Measurements from ENCODE around the gene MAP3K7CL. TPM values are rescaled to one million over a fixed set of nuclear protein-coding genes. Genes with fewer than 3 reads are reported as not detected.

Gene MAP3K7CL
- total RNA-seq, 1 experiment from 2014 or later, result 5.3 TPM

- no peak for DNase-seq (ENCODE audit: low read depth in 1 of 2, low spot score in 2 of 2)
- no peaks in the 10 kb centered on the region for H3K27me3 ChIP-seq (replicated peaks)
- no peak overlapping the region for H3K4me3 ChIP-seq
- no peaks in the 10 kb centered on the region for H3K36me3 ChIP-seq
- H3K9me3 ChIP-seq (replicated peaks), result no peaks in the 10 kb centered on the region
- peaks cover 38% of the 10 kb centered on the region for H3K4me1 ChIP-seq (replicated peaks)
- H3K27ac ChIP-seq, result no peak overlapping the region
Observed at GRCh38 chr21:29185172-29185571, 54.7 kb downstream of the MAP3K7CL start.

GRCh38 chr21:29185633-29186032 lies 55.2 kb downstream of the MAP3K7CL start:
- Histone ChIP-seq H3K4me1 (replicated peaks) (peaks cover 38% of the 10 kb centered on the region), H3K9me3 (replicated peaks) (no peaks in the 10 kb centered on the region), H3K27ac (no peak overlapping the region)

GRCh38 chr21:29186246-29186645 lies 55.8 kb downstream of the MAP3K7CL start:
- Histone ChIP-seq H3K36me3 (no peaks in the 10 kb centered on the region), H3K4me1 (replicated peaks) (peaks cover 37% of the 10 kb centered on the region), H3K9me3 (replicated peaks) (no peaks in the 10 kb centered on the region), H3K27me3 (replicated peaks) (no peaks in the 10 kb centered on the region), H3K27ac (no peak overlapping the region), H3K4me3 (no peak overlapping the region)
- DNase-seq (ENCODE audit: low read depth in 1 of 2, low spot score in 2 of 2), result no peak

More at GRCh38 chr21:29185633-29186032, 55.2 kb downstream of the MAP3K7CL start:
- DNase-seq (ENCODE audit: low read depth in 1 of 2, low spot score in 2 of 2), result no peak
- Histone ChIP-seq H3K36me3 (no peaks in the 10 kb centered on the region), H3K27me3 (replicated peaks) (no peaks in the 10 kb centered on the region), H3K4me3 (no peak overlapping the region)

GRCh38 chr21:29187944-29188343 lies 57.5 kb downstream of the MAP3K7CL start:
- no peaks in the 10 kb centered on the region for H3K36me3 ChIP-seq
- no peaks in the 10 kb centered on the region for H3K9me3 ChIP-seq (replicated peaks)
- DNase-seq (ENCODE audit: low read depth in 1 of 2, low spot score in 2 of 2), result no peak
- no peak overlapping the region for H3K27ac ChIP-seq
- H3K4me3 ChIP-seq, result no peak overlapping the region
- H3K27me3 ChIP-seq (replicated peaks), result no peaks in the 10 kb centered on the region
- H3K4me1 ChIP-seq (replicated peaks), result peaks cover 25% of the 10 kb centered on the region

- DNase-seq (ENCODE audit: low read depth in 1 of 2, low spot score in 2 of 2), result no peak
- Histone ChIP-seq H3K36me3 (no peaks in the 10 kb centered on the region), H3K4me3 (no peak overlapping the region), H3K4me1 (replicated peaks) (peaks cover 14% of the 10 kb centered on the region), H3K9me3 (replicated peaks) (no peaks in the 10 kb centered on the region), H3K27me3 (replicated peaks) (no peaks in the 10 kb centered on the region), H3K27ac (no peak overlapping the region)
Observed at GRCh38 chr21:29189353-29189752, 58.9 kb downstream of the MAP3K7CL start.

GRCh38 chr21:29190923-29191331 lies 60.5 kb downstream of the MAP3K7CL start:
- Histone ChIP-seq H3K27ac (no peak overlapping the region), H3K36me3 (no peaks in the 10 kb centered on the region), H3K9me3 (replicated peaks) (no peaks in the 10 kb centered on the region), H3K4me3 (no peak overlapping the region), H3K4me1 (replicated peaks) (peaks cover 29% of the 10 kb centered on the region), H3K27me3 (replicated peaks) (no peaks in the 10 kb centered on the region)
- no peak for DNase-seq (ENCODE audit: low read depth in 1 of 2, low spot score in 2 of 2)

- no peak overlapping the region for H3K27ac ChIP-seq
- no peaks in the 10 kb centered on the region for H3K9me3 ChIP-seq (replicated peaks)
- H3K4me3 ChIP-seq, result no peak overlapping the region
- H3K4me1 ChIP-seq (replicated peaks), result peaks cover 37% of the 10 kb centered on the region
- DNase-seq (ENCODE audit: low read depth in 1 of 2, low spot score in 2 of 2), result no peak
- H3K27me3 ChIP-seq (replicated peaks), result no peaks in the 10 kb centered on the region
- H3K36me3 ChIP-seq, result no peaks in the 10 kb centered on the region
Observed at GRCh38 chr21:29193072-29193471, 62.6 kb downstream of the MAP3K7CL start.

- no peaks in the 10 kb centered on the region for H3K9me3 ChIP-seq (replicated peaks)
- H3K4me1 ChIP-seq (replicated peaks), result peaks cover 33% of the 10 kb centered on the region
- H3K4me3 ChIP-seq, result no peak overlapping the region
- no peaks in the 10 kb centered on the region for H3K36me3 ChIP-seq
- H3K27me3 ChIP-seq (replicated peaks), result no peaks in the 10 kb centered on the region
- no peak overlapping the region for H3K27ac ChIP-seq
- DNase-seq (ENCODE audit: low read depth in 1 of 2, low spot score in 2 of 2), result no peak
Observed at GRCh38 chr21:29193901-29194300, 63.5 kb downstream of the MAP3K7CL start.

GRCh38 chr21:29194342-29194741 lies 63.9 kb downstream of the MAP3K7CL start:
- H3K27ac ChIP-seq, result no peak overlapping the region
- no peak overlapping the region for H3K4me3 ChIP-seq
- H3K36me3 ChIP-seq, result no peaks in the 10 kb centered on the region
- DNase-seq (ENCODE audit: low read depth in 1 of 2, low spot score in 2 of 2), result no peak
- no peaks in the 10 kb centered on the region for H3K9me3 ChIP-seq (replicated peaks)
- H3K27me3 ChIP-seq (replicated peaks), result no peaks in the 10 kb centered on the region
- peaks cover 28% of the 10 kb centered on the region for H3K4me1 ChIP-seq (replicated peaks)

- peaks cover 28% of the 10 kb centered on the region for H3K4me1 ChIP-seq (replicated peaks)
- no peaks in the 10 kb centered on the region for H3K9me3 ChIP-seq (replicated peaks)
- H3K27ac ChIP-seq, result peak overlapping the region; percentile 92
- H3K4me3 ChIP-seq, result no peak overlapping the region
- peak in 1 of 2 experiments; percentile 22 for DNase-seq (ENCODE audit: low read depth in 1 of 2, low spot score in 2 of 2)
- no peaks in the 10 kb centered on the region for H3K36me3 ChIP-seq
- no peaks in the 10 kb centered on the region for H3K27me3 ChIP-seq (replicated peaks)
Observed at GRCh38 chr21:29194847-29195246, 64.4 kb downstream of the MAP3K7CL start.

GRCh38 chr21:29195981-29196669 lies 65.7 kb downstream of the MAP3K7CL start:
- no peaks in the 10 kb centered on the region for H3K36me3 ChIP-seq
- H3K9me3 ChIP-seq (replicated peaks), result 0 out of 2 replicates have a peak, but pooled peaks cover 4% of the 10 kb centered on the region
- peak overlapping the region; percentile 92 for H3K27ac ChIP-seq
- H3K4me3 ChIP-seq, result peak overlapping the region; percentile 27
- DNase-seq (ENCODE audit: low read depth in 1 of 2, low spot score in 2 of 2), result peak; percentile 88 to 94
- no peaks in the 10 kb centered on the region for H3K27me3 ChIP-seq (replicated peaks)
- peaks cover 28% of the 10 kb centered on the region for H3K4me1 ChIP-seq (replicated peaks)

GRCh38 chr21:29196670-29197191 lies 66.3 kb downstream of the MAP3K7CL start:
- Histone ChIP-seq H3K9me3 (replicated peaks) (0 out of 2 replicates have a peak, but pooled peaks cover 4% of the 10 kb centered on the region), H3K4me3 (peak overlapping the region; percentile 27), H3K36me3 (no peaks in the 10 kb centered on the region), H3K4me1 (replicated peaks) (peaks cover 28% of the 10 kb centered on the region), H3K27me3 (replicated peaks) (no peaks in the 10 kb centered on the region), H3K27ac (peak overlapping the region; percentile 92)
- no peak for DNase-seq (ENCODE audit: low read depth in 1 of 2, low spot score in 2 of 2)

GRCh38 chr21:29201186-29201585 lies 70.7 kb downstream of the MAP3K7CL start:
- no peaks in the 10 kb centered on the region for H3K27me3 ChIP-seq (replicated peaks)
- H3K4me3 ChIP-seq, result no peak overlapping the region
- peaks cover 9% of the 10 kb centered on the region for H3K4me1 ChIP-seq (replicated peaks)
- no peak for DNase-seq (ENCODE audit: low read depth in 1 of 2, low spot score in 2 of 2)
- H3K27ac ChIP-seq, result no peak overlapping the region
- H3K36me3 ChIP-seq, result no peaks in the 10 kb centered on the region
- 0 out of 2 replicates have a peak, but pooled peaks cover 4% of the 10 kb centered on the region for H3K9me3 ChIP-seq (replicated peaks)

GRCh38 chr21:29205009-29205408 lies 74.6 kb downstream of the MAP3K7CL start:
- Histone ChIP-seq H3K27ac (no peak overlapping the region), H3K9me3 (replicated peaks) (0 out of 2 replicates have a peak, but pooled peaks cover 4% of the 10 kb centered on the region), H3K27me3 (replicated peaks) (no peaks in the 10 kb centered on the region), H3K4me1 (replicated peaks) (peaks cover 19% of the 10 kb centered on the region), H3K4me3 (no peak overlapping the region), H3K36me3 (no peaks in the 10 kb centered on the region)
- no peak for DNase-seq (ENCODE audit: low read depth in 1 of 2, low spot score in 2 of 2)

All from SJSA1 (cell line).